Hematopoietic multipotent progenitor cell treated with erythropoietin and hydrocortisone succinate and interleukin-3 and kit ligand, for 15 days (in vitro differentiated cells): Measurements from ENCODE around the gene ATP8B4.
"Not testable (repeated sequence)": the region's sequence is repeated elsewhere in the genome, so short reads cannot be mapped to it uniquely, and the experiment has no call there.

ENCODE experiments used
- DNase-seq: peaks from one replicate; pipeline ENCODE4 v3.0.0-alpha.2; 2015; ENCODE audit warnings: low spot score

The ATP8B4 gene

GRCh38 chr15:50109076-50109987 lies 9.7 kb downstream of the ATP8B4 start:
- DNase-seq, result no peak

GRCh38 chr15:50108461-50108860 lies 10.6 kb downstream of the ATP8B4 start:
- DNase-seq, result no peak

GRCh38 chr15:50107591-50108408 lies 11.2 kb downstream of the ATP8B4 start:
- no peak for DNase-seq

- DNase-seq, result no peak
Observed at GRCh38 chr15:50107157-50107556, 11.9 kb downstream of the ATP8B4 start.

GRCh38 chr15:50106457-50106856 lies 12.6 kb downstream of the ATP8B4 start:
- DNase-seq, result no peak

GRCh38 chr15:50100486-50100885 lies 18.5 kb downstream of the ATP8B4 start:
- no peak for DNase-seq

GRCh38 chr15:50098545-50098944 lies 20.5 kb downstream of the ATP8B4 start:
- DNase-seq, result no peak

GRCh38 chr15:50095938-50096821 lies 22.9 kb downstream of the ATP8B4 start:
- no peak for DNase-seq

- not testable (repeated sequence) for DNase-seq
Observed at GRCh38 chr15:50089386-50089785, 29.6 kb downstream of the ATP8B4 start.

- no peak for DNase-seq
Observed at GRCh38 chr15:50084932-50085331, 34.1 kb downstream of the ATP8B4 start.

- DNase-seq, result no peak
Observed at GRCh38 chr15:50083424-50084025, 35.5 kb downstream of the ATP8B4 start.

GRCh38 chr15:50082066-50082465 lies 37.0 kb downstream of the ATP8B4 start:
- DNase-seq, result no peak

- DNase-seq, result no peak
Observed at GRCh38 chr15:50077651-50078050, 41.4 kb downstream of the ATP8B4 start.

- no peak for DNase-seq
Observed at GRCh38 chr15:50077176-50077575, 41.9 kb downstream of the ATP8B4 start.

- no peak for DNase-seq
Observed at GRCh38 chr15:50075319-50075718, 43.7 kb downstream of the ATP8B4 start.

GRCh38 chr15:50071551-50072258 lies 47.3 kb downstream of the ATP8B4 start:
- DNase-seq, result no peak

GRCh38 chr15:50068016-50068415 lies 51.0 kb downstream of the ATP8B4 start:
- no peak for DNase-seq

GRCh38 chr15:50067254-50067653 lies 51.8 kb downstream of the ATP8B4 start:
- DNase-seq, result no peak

GRCh38 chr15:50066666-50067065 lies 52.4 kb downstream of the ATP8B4 start:
- no peak for DNase-seq

- no peak for DNase-seq
Observed at GRCh38 chr15:50066202-50066601, 52.8 kb downstream of the ATP8B4 start.

GRCh38 chr15:50065279-50065678 lies 53.8 kb downstream of the ATP8B4 start:
- no peak for DNase-seq
